Adrenal gland (tissue), 12 donors: Measurements from ENCODE around the gene HDAC4. TPM values are rescaled to one million over a fixed set of nuclear protein-coding genes. Genes with fewer than 3 reads are reported as not detected.

ENCODE experiments used
- DNase-seq, 7 donors: peaks; one replicate each; pipeline ENCODE4 v3.0.0-alpha.2; 2019 to 2020
- H3K27ac ChIP-seq, 5 donors: fragments of 200-600 bp; sonication (generic) in 4 of 5; 1 replicate in 3 of 5; 2 replicates in 2 of 5; pipeline versions ENCODE4 v1.5.1 to v1.8.0; 2016 to 2020; ENCODE audit warnings: mild to moderate bottlenecking in 1 of 5
- H3K27me3 ChIP-seq: fragments of 200-600 bp; 2 replicates; pipeline ENCODE4 v1.8.0; 2021
- H3K36me3 ChIP-seq, 2 donors: fragments of 200-600 bp; replicated peaks in 1 of 2; 1 replicate in 1 of 2; 2 replicates in 1 of 2; pipeline versions ENCODE4 v1.5.1 to v1.8.0; 2018 to 2022
- H3K4me1 ChIP-seq, 2 donors: fragments of 200-600 bp; replicated peaks in 1 of 2; 1 replicate in 1 of 2; 2 replicates in 1 of 2; pipeline versions ENCODE4 v1.5.1 to v1.8.0; 2018 to 2021
- H3K4me3 ChIP-seq, 4 donors: fragments of 200-600 bp; sonication (generic) in 3 of 4; one replicate each; pipeline ENCODE4 v1.5.1; 2016 to 2018
- H3K9me3 ChIP-seq, 3 donors: fragments of 200-600 bp; sonication (generic) in 1 of 3; replicated peaks in 1 of 3; 1 replicate in 2 of 3; 2 replicates in 1 of 3; pipeline versions ENCODE4 v1.5.1 to v1.8.0; 2016 to 2021
- CTCF ChIP-seq, 6 experiments: fragments of 450-650 bp in 4 of 6; fragments of 200-600 bp in 2 of 6; sonication (generic) in 1 of 6; IDR thresholded peaks; 1 replicate in 5 of 6; 2 replicates in 1 of 6; pipeline versions ENCODE4 v1.5.1 to v1.8.0; 2016 to 2021; ENCODE audit warnings: antibody characterized with exemption in 6 of 6, mild to moderate bottlenecking in 2 of 6, moderate library complexity in 1 of 6
- POLR2A ChIP-seq, 2 donors: fragments of 450-650 bp; IDR thresholded peaks; one replicate each; pipeline ENCODE4 v1.6.1; 2017; ENCODE audit warnings: antibody characterized with exemption in 2 of 2, mild to moderate bottlenecking in 2 of 2, moderate library complexity in 1 of 2
- WGBS, 4 donors: extraction: QIAGEN DNeasy Blood & Tissue Kit in 2 of 4; methylation state at CpG; one replicate each; pipeline versions ENCODE4 v1.1.5 to v1.1.7; 2013 to 2017; 5-methylcytosine and 5-hydroxymethylcytosine counted together
- intact Hi-C, 2 donors: fragments of 100-400 bp; cut with DNase I; formaldehyde crosslinking; loops; one replicate each; pipeline versions ENCODE4 v1.14.1 to v1.15.0; 2022 to 2023
- polyA plus RNA-seq, 3 donors: library from polyadenylated mRNA; stranded (reverse); fragments of 200-250 nt in 2 of 3; fragments of 350-450 nt in 1 of 3; fragmentation: Illumina TruSeq in 1 of 3; extraction: RNeasy Lipid Tissue Mini Kit (QIAGEN cat#74804) in 1 of 3; gene quantifications; one replicate each; pipeline ENCODE4 v1.2.3, GENCODE V29; 2013 to 2014
- total RNA-seq, 9 donors: library from RNA; depleted of rRNA in 4 of 9; stranded (reverse); fragments of >200 nt in 4 of 9; fragments of 120-200 nt in 1 of 9; fragmentation: NEBNext Ultra II Directional in 1 of 9; extraction: Animal tissue kit (Norgen Biotek cat#: 25700) in 1 of 9; gene quantifications; one replicate each; pipeline versions ENCODE4 v1.1.0 to v1.2.4, GENCODE V29; 2013 to 2023
- donor health status: healthy with polysubstance abuse.
- donor health status: Bipolar disorder and iron deficiency.
- donor health status: DM: yes; HTN: yes; CAD: no.
- donor health status: DM: no; HTN: no; CAD: no.
- donor health status: DM: no; HTN: no; CAD: no.
- donor health status: DM: yes; HTN: yes; CAD: no.

The HDAC4 gene
- total and polyA plus RNA-seq, 12 donors: 8.3 to 88.9 (median 28.7) TPM

GRCh38 chr2:239049421-239050251, 351.2 kb downstream of the HDAC4 start:
- intact Hi-C loops: no loop called here
- no peak overlapping the region for H3K27ac ChIP-seq
- TF ChIP-seq CTCF (IDR thresholded peaks at IDR 0.05) (no peak), POLR2A (IDR thresholded peaks at IDR 0.05) (no peak)
- no peak for DNase-seq
- H3K4me3 ChIP-seq: no peak overlapping the region
- H3K4me1 ChIP-seq: no peaks in the 10 kb centered on the region
- H3K27me3 ChIP-seq: no peaks in the 10 kb centered on the region
- H3K9me3 ChIP-seq: no peaks in the 10 kb centered on the region
- 93 to 97% (median 95%) methylated on average over 28 of the region's 28 CpGs for WGBS, 4 donors
- H3K36me3 ChIP-seq: peaks cover 0 to 30% of the 10 kb centered on the region in 2 donors

- no peak for DNase-seq
- Histone ChIP-seq H3K27ac (no peak overlapping the region), H3K27me3 (no peaks in the 10 kb centered on the region), H3K36me3 (peaks cover 0 to 21% of the 10 kb centered on the region in 2 donors), H3K4me3 (no peak overlapping the region), H3K9me3 (no peaks in the 10 kb centered on the region), H3K4me1 (no peaks in the 10 kb centered on the region)
- TF ChIP-seq POLR2A (IDR thresholded peaks at IDR 0.05): no peak
- no peak for TF ChIP-seq CTCF (IDR thresholded peaks at IDR 0.05)
- WGBS, 4 donors: 74 to 82% (median 78%) methylated on average over 16 of the region's 16 CpGs
- intact Hi-C loops: no loop called here
Measured at GRCh38 chr2:239048736-239049135, 352.1 kb downstream of the HDAC4 start.

- DNase-seq: no peak
- no peak overlapping the region for H3K4me3 ChIP-seq
- intact Hi-C loops: no loop called here
- TF ChIP-seq POLR2A (IDR thresholded peaks at IDR 0.05) (no peak), CTCF (IDR thresholded peaks at IDR 0.05) (no peak)
- no peaks in the 10 kb centered on the region for H3K9me3 ChIP-seq
- H3K36me3 ChIP-seq: peaks cover 0 to 13% of the 10 kb centered on the region in 2 donors
- H3K4me1 ChIP-seq: no peaks in the 10 kb centered on the region
- H3K27me3 ChIP-seq: no peaks in the 10 kb centered on the region
- 96 to 99% (median 98%) methylated on average over 11 of the region's 11 CpGs for WGBS, 4 donors
- H3K27ac ChIP-seq: no peak overlapping the region
Measured at GRCh38 chr2:239047861-239048260, 353.0 kb downstream of the HDAC4 start.

GRCh38 chr2:239047420-239047819, 353.4 kb downstream of the HDAC4 start:
- WGBS, 4 donors: 68 to 88% (median 79%) methylated on average over 6 to 8 of the region's 8 CpGs
- peaks cover 0 to 8% of the 10 kb centered on the region in 2 donors for H3K36me3 ChIP-seq
- H3K4me3 ChIP-seq: no peak overlapping the region
- no peak for DNase-seq
- no peaks in the 10 kb centered on the region for H3K27me3 ChIP-seq
- no peaks in the 10 kb centered on the region for H3K9me3 ChIP-seq
- TF ChIP-seq CTCF (IDR thresholded peaks at IDR 0.05): no peak
- TF ChIP-seq POLR2A (IDR thresholded peaks at IDR 0.05): no peak
- H3K4me1 ChIP-seq: no peaks in the 10 kb centered on the region
- H3K27ac ChIP-seq: no peak overlapping the region
- intact Hi-C loops: no loop called here
